GM23338 (cell line): ENCODE data around the gene PRPF4.

Experiments used
- CTCF ChIP-seq, 2 experiments: fragments of 200-600 bp in 1 of 2; sonication (generic) in 1 of 2; conservative IDR thresholded peaks; 2 replicates each; pipeline versions ENCODE4 v1.5.1 to v1.6.1; 2016 to 2017; ENCODE audit warnings: antibody characterized with exemption in 2 of 2, low read depth in 2 of 2, mild to moderate bottlenecking in 2 of 2, moderate library complexity in 1 of 2
- EZH2 ChIP-seq: fragments of 200-600 bp; sonication (generic); IDR thresholded peaks from one replicate; pipeline ENCODE4 v1.8.0; 2017; ENCODE audit warnings: antibody characterized with exemption, mild to moderate bottlenecking, low read depth; ENCODE audit not compliant: unreplicated experiment
- EZH2phosphoT487 ChIP-seq: fragments of 200-600 bp; sonication (generic); IDR thresholded peaks from one replicate; pipeline ENCODE4 v1.8.1; 2018; ENCODE audit warnings: antibody characterized with exemption; ENCODE audit not compliant: unreplicated experiment
- JUNB ChIP-seq: IDR thresholded peaks from one replicate; pipeline ENCODE4 v1.6.1; 2016; ENCODE audit warnings: antibody characterized with exemption; ENCODE audit not compliant: unreplicated experiment
- REST ChIP-seq: IDR thresholded peaks from one replicate; pipeline ENCODE4 v1.6.1; 2018; ENCODE audit warnings: antibody characterized with exemption; ENCODE audit not compliant: unreplicated experiment
- STAT1 ChIP-seq: IDR thresholded peaks from one replicate; pipeline ENCODE4 v1.6.1; 2016; ENCODE audit warnings: antibody characterized with exemption; ENCODE audit not compliant: unreplicated experiment

- TF ChIP-seq CTCF (conservative IDR thresholded peaks at IDR 0.05; ENCODE audit: low read depth in 2 of 2) (no peak), EZH2phosphoT487 (no peak), STAT1 (no peak), EZH2 (no peak), JUNB (no peak), REST (no peak)
Measured at GRCh38 chr9:113237026-113237425, 38.4 kb upstream of the PRPF4 start.
